HG02943 (cell line): ENCODE results near the gene MRPL30.
"Not testable (repeated sequence)": the region's sequence is repeated elsewhere in the genome, so short reads cannot be mapped to it uniquely, and the experiment has no call there.

Experiments used
- ATAC-seq: cut with Tn5 transposase; IDR thresholded peaks from one replicate; pipeline ENCODE4 v1.9.1; 2021; ENCODE audit warnings: mild to moderate bottlenecking, low read depth, moderate library complexity; ENCODE audit not compliant: unreplicated experiment

MRPL30 gene

DNA sequence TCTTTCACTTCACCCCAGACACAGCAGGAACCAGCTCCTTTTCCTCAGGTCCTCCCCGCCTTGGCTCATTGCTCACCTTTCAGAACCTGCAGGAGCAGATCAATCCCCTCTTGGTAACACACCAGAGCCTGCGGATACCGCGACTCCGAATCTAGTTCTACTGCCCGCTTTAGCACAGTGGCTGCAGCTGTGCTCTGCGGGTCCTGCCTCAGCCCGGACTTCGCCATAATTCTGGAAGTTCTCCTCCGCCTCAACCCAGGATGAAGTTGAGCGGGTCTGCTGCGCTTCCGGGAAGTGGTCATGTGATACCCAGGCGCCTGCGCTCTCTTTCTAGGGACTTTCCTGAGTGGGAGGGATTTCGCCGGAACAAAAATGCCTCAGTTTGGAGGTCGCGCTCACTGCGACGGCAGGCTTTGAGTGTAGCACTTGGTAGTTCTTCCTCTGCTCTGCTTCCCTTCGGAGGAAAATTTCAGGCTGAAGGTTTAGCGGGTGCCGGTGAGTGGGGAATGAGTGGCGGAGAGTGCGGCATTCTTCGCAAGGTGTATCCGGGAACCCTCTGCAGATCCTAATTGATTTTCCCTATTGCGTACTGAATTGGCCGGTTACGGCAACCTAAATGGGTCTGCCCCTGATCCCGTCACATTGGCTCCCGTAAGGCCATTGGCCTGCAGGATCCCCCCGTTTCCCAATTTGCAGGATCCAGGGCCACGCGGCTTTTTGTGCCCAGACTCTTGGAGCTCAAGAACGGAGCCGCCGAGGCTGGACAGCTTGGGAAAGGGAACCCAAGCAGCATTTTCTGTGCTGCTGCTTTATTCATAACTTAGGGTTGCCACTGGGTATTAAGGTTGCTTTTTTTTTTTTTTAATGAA, at the start of gene MRPL30, which contains the start of gene MITD1:
Gene MRPL30, plus strand, starts transcription at position 430 of the 869 bp plus-strand sequence. CDS start 5,020 bp downstream, outside the sequence.
Gene MITD1, minus strand, starts transcription at position 304 of the 869 bp plus-strand sequence. Its CDS starts 77 bp downstream, at position 227.
- peak; percentile 90 for ATAC-seq

DNA sequence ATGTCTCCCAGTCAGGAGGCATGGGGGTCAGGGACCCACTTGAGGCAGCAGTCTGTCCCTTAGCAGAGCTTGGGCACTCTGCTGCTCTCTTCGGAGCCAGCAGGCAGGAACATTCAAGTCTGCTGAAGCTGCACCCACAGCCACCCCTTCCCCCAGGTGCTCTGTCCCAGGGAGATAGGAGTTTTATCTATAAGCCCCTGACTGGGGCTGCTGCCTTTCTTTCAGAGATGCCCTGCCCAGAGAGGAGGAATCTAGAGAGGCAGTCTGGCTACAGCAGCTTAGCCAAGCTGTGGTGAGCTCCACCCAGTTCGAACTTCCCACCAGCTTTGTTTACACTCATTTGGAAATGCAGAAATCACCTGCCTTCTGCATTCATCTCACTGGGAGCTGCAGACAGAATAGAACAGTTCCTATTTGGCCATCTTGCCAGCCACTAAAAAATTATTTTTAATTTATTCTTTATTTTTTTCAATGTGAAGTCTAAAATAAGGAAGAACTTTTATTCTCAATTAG, 45.9 kb upstream of the MRPL30 start:
- ATAC-seq = not testable (repeated sequence)

DNA sequence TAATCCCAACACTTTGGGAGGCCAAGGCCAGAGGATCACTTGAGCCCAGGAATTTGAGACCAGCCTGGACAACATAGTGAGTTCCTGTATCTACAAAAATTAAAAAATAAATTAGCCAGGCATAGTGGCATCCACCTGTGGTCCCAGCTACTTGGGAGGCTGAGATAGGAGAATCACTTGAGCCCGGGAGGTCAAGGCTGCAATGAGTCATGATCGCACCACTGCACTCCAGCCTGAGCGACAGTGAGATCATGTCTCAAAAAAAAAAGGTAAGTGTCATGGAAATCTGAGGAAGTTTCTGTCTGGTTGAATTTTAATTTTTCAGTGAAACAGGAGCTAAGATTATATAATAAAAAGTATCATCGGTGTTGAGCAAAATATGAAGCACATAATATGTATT, 42.0 kb upstream of the MRPL30 start:
- ATAC-seq = no peak

DNA sequence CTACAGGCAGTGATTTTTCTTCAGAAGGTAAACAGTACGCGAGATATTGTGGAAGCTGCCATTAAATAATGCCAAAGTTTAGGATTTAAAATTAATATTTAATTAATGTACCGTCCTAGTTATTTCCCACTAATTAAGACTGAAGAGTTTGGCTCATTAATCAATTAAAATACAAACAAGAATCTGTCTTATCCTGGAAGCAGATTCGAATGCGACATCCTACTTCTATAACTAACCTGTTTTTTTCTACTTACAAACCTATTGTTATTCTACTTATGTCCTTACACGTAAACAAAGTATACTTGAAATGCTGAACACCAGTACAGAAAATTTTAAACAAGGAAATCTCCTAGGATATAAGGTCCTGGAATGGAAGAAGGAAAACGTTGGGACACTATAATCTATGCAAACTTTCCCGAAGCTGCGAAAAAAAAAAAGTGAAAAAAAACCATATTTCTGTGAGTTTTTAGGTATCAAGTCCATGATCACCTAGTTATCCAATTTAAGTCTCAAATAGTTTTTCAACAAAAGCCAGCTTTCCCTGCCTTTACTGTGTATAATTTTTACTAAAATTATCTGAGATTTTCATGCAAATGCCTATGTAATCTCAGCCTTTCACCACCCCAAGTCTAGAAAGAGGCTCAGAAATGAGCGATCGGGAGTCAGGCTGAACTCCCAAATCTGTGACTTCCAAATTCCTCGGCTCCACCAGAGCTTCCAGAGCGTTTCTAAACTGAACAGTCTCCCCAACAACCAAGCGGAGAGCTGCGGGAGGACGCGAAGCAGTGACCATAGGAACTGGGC, 40.7 kb upstream of the MRPL30 start:
- ATAC-seq = no peak

DNA sequence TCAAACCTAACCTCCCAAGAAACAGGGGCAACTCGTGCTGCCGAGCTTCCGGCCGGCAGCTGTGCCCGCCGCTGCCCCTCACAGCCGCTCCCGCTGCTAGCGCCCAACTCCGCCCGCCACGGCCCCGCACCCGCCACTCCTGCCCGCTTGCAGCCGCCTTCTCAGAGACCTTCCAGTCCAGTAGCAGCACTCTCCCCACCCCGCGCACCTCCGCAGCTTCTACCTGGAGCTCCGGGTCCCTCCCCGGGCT, 40.2 kb upstream of the MRPL30 start:
- ATAC-seq = peak; percentile 40

DNA sequence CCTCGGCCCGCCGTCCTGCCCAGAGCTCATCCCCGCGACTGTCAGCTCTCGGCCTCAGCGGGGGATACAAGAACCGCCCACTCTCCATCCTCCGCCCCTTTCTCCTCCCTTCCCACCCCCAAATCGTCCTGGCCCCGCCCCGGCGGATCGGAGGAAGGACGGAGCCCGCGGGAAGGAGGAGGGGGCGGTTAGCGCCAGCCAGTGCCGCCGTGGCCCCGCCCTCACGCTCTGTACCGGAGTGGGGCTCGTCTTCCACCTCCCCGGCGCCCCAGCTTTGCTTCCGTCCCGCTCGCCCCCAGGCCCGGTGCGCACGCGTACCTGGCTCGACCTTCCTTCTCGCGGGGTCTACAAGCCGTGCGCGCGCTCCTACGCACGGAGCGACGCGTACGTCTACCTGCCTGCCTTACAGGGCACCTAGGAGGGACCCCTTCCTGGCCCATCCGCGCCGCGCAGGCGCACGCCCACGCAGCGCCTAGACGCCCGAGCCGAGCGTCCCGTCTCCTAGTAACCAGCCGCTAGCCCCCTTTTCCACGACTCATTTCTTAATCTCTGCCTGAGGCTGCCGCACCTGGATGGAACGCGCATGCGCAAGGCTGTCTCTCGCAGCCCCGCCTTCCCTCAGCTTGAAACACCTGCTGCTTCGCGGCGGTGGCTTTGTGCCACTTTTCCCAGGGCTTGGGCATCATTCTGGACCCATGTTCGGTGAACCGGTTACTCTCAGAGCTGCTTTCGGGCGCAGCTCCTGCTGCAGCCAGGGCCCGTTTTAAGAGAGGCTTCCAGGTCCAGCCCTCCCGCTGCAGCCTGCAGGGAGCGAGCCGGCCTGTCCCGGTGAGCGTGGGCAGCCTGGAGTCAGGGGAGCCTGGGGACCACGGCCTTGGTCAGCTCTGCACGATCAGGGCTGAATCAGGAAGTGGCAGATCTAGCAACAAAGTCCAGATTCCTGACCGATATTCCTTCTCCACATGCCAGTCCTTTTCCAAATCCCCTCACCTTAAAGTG, 39.6 kb upstream of the MRPL30 start, which contains the start of gene C2orf15:
Gene C2orf15, plus strand, starts transcription at position 598 of the 999 bp plus-strand sequence. CDS start 8,852 bp downstream, outside the sequence.
- ATAC-seq = peak; percentile 90

DNA sequence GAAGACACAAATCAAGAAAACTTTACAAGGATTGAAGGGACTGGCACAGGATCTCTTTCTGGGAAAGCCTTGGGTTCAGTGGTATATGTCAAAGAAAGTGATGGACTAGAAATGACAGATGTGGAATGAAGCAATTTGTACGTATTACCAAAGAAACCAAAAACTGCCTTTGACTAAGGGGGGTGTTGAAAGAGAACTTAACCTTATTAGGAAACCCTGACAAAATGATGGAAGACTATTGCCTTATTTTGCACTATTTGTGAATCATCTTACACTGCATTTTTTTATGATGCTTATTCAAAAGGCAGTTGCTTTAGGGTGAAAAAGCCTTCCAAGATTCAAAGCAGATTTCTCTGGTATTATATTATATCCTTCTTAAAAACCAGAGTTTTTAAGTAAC, 30.3 kb upstream of the MRPL30 start:
- no peak for ATAC-seq

DNA sequence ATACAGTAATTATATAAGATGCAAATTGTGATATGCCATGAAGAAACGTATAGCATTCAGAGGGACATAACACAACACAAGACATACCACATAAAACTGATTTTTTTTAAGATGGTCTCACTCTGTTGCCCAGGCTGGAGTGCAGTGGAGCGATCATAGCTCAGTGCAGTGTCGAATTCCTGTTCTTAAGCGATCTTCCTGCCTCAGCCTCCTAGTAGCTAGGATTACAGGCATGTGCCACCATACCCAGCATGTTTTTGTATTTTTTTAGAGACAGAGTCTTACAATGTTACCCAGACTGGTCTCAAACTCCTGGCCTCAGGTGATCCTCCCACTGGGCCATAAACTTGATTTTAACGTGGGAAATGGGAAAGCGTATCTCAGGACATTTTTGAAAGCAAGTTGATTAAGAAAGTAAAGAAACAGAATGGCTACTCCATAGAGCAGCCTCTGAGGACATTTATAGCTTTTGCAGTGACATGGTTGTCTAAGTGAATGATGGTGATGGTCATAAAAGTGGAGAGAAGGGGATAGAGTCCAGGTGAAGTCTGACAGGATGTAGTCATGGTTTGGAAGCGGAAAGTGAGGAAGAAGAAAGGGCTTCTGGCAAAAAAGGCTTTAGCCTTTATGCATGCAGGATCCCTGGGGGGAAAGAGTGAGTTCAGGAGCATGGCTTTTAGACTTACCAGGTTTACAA, 28.6 kb upstream of the MRPL30 start:
- no peak for ATAC-seq

DNA sequence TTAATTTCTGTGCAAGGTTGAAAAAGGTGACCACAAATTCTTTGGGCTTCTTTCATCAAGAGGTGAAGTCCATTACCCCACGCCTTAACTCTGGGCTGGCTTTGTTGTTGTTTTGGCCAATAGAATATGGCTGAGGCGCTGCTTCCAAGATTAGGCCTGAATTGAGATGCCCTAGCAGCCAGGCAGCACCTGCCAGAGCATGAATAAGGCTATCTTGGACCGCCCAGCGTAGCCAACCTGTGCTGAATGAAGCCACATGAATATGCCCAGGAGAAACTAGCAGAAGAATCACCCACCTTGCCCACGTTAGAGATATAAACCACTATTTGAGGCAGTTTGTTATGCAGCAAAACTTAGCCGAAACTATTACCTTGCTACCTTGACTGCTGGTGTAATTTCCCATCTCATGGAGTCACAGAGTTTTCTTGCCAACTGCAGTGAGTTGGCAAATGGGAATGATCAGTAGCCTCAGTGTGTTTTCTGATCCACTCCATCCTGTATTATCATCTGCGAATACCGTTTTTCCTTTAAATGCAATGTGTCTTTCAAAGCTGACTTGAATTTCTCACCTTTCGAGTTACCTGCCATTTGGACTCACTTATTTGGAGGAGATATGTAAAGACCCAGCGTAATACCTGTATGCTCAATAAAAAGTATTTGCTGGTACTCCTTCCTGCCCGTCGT, 26.9 kb upstream of the MRPL30 start:
- no peak for ATAC-seq

DNA sequence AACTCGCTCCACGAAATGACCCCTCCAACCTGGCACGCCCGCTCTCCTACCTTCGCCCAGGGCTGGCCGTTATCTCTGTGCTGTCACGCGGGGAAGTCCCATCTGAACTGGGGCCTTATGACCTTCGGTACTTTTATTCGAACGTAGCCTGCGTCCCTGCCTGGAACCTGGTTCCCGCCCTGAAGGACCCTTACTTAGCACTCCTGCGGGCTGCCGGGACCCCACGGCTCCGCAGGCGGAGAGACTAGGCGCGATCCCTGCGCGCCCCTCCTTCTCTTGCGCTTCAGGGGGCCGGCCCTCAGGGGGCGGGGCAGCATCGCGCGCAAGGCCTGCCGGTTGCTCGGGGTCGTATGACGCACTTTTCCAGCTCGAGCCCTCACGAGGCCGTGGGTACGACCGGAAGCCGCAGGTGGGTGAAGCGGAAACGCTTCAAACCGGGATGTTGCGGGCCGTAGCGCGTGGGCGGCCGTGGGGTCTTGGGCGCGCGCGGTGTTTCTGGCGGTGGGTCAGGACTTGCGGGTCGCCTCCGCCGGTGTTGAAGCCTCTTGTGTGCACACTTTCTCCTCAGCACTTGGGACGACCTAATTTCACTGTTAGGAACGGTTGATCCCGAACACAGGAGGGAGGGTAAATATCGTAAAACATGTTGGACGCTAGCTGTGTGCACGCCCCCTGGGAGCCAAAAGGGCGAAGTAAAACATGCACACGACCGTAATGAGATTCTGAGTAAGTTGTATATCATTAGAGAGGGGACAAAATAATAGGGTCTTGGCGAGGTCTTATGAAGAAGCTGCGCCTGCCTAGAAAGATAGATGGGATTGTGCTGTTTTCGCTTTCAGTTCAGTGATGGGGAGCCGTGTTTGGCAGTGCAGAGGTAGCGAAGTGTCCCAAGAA, 26.1 kb upstream of the MRPL30 start, which contains the start of the genes LIPT1 and TSGA10:
Gene LIPT1, plus strand, starts transcription at position 325 of the 894 bp plus-strand sequence. CDS start 6,991 bp downstream, outside the sequence.
Gene TSGA10, minus strand, starts transcription at position 300 of the 894 bp plus-strand sequence. CDS start 45,503 bp downstream, outside the sequence.
- peak; percentile 95 for ATAC-seq

DNA sequence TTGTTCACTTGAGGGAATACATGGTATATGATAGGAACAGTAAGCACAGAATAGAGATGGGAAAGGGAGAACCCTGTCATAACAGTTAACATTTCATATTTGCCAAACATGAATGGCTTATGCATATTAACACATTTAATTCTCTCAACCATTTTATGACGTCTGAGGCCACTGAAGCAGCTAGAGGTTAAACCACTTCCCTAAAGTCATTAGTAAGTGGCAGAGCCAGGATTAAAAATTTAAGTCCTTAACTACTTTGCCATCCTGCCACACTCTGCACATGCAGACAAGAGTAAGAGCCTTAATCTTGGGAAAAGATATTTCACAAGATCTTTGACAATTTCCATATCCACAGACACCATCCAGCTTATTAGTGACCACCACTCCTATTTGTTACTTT, 24.1 kb upstream of the MRPL30 start:
- no peak for ATAC-seq

DNA sequence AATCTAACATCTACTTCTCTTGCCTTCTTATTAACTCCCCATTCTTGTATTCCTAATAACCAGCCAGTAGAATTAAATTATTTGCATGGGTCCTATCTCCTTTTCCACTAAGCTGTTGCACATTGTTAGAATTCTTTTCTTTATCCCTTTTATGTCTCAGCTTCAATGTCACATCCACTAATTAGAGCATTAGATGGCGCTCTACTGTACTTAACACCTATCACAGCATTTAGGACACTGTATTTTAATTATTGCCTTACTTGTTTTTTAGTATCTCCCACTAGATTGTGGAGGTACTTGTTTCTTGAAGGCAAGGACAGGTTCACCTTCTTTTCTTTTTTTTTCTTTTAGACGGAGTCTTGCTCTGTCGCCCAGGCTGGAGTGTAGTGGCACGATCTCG, 22.4 kb upstream of the MRPL30 start:
- no peak for ATAC-seq

DNA sequence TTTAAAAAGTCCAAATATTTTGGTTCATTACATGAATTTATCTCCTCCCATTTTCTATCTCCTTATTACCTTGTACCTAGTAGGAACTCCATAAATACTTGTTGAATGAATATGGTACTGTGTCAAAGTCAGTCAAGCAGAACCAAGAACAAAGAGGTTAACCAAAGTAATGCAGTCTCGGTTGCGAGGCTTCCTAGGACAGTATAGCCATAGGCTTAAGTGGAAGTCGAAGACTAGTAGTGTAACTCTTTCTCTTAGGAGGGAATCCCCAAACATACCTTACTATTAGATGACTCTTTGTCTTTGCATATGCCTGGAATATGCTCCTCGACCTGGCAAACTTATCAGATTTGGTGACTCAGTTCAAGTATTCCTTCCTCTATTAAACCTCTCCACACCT, 21.4 kb upstream of the MRPL30 start:
- no peak for ATAC-seq

DNA sequence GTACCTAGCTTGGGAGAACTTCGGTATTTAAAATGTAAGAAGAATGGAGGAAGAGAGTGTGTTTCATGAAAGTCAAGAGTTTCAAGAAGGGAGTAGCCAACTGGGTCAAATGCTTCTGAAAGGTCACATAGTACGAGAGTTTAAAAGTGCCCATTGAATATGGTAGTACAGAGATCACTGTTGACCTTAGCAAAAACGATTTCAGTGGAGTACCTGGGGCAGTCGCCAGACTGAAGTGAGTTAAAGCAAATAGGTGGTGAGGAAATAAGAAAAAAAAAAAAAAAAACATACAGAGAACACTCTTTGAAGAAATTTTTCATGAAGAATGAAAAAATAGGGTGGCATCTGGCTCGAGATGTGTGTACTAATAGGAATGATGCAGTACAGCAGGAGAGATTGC, 14.8 kb upstream of the MRPL30 start:
- ATAC-seq = no peak

DNA sequence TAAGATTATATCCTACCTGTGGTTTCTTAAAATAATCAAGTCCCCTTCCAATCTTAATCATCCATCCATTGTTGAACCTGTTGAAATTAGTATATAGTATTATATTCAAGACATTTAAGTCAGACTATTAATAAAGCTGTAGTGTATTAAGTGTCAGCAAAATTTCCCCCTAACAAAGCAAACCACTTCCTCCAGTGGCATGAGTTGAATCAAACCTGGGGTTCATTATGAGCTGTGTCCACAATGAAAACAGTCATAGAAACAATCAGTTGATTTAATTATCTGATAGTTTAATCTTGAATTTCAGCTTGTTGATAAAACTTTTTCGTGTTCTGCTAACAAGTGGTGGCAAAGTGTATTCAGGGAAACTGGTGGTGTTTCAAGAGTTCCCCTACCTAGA, 11.4 kb upstream of the MRPL30 start:
- no peak for ATAC-seq

DNA sequence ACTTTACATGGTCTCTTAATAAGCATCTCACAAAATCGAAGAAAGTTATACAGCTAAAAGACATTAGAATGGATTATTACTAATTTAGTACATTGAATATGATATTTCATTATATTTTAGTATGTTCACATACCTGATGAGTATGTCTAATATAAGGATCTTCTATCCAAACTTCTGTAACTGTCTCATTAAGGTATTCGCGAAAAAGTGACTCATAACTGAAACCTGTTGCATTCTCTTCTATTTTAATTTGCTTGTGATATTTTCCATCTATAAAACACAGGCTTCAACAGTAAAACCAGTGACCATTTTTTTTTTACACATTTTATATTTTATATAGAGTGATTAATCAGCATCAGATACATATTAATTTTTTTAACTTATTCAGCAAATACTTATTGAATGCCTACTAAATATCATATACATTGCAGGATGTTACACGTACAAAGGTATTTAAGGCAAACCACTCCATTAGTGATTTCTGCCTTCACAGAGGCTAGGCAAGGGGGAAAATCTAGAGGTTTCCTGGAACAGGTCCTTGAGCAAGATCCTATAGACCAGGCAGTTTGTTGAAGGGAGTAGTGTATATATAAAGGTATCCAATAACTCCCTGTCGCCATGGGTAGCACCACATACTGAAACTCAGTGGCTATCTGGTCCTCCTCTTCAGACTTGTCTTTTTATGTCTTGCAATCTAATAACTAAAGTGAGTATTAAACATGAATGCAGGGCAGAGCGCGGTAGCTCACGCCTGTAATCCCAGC, 9.4 kb upstream of the MRPL30 start:
- ATAC-seq = no peak

DNA sequence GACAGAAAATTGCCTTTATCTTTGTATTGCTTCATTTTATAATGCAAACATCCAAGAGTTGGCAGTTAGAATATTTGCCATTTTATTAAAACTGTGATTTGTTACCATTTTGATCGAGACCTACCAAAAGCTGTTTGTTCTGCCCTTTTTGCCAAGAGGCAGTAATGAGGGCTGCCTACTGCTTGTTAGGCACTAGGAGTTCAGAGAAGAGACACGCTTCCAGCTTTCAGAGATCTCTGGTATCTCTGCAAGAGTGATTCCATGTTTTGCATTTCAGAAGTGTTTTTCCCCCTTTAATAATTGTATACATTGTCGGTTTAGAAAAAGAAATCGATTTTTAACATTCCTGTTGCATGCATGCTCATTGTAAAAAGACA, 628 bp downstream of the MRPL30 start:
- no peak for ATAC-seq
